HG03432 (cell line): Measurements from ENCODE around the gene KIF12.

ENCODE experiments used
- ATAC-seq: cut with Tn5 transposase; IDR thresholded peaks from one replicate; pipeline ENCODE4 v1.9.1; 2021; ENCODE audit warnings: mild to moderate bottlenecking, moderate library complexity; ENCODE audit not compliant: unreplicated experiment

Gene KIF12

GRCh38 chr9:114070188-114071103 is 28.6 kb downstream of the KIF12 start:
- ATAC-seq = no peak

GRCh38 chr9:114069476-114070187 is 29.5 kb downstream of the KIF12 start:
- no peak for ATAC-seq

- no peak for ATAC-seq
Measured at GRCh38 chr9:114065304-114065703, 33.8 kb downstream of the KIF12 start.

- no peak for ATAC-seq
Measured at GRCh38 chr9:114061830-114062474, 37.1 kb downstream of the KIF12 start.

- no peak for ATAC-seq
Measured at GRCh38 chr9:114061292-114061691, 37.8 kb downstream of the KIF12 start.

GRCh38 chr9:114060711-114061110 is 38.4 kb downstream of the KIF12 start:
- no peak for ATAC-seq

- no peak for ATAC-seq
Measured at GRCh38 chr9:114060070-114060469, 39.0 kb downstream of the KIF12 start.

GRCh38 chr9:114059047-114059803 is 39.9 kb downstream of the KIF12 start:
- no peak for ATAC-seq

GRCh38 chr9:114058688-114059046 is 40.4 kb downstream of the KIF12 start:
- ATAC-seq = no peak

- ATAC-seq = no peak
Measured at GRCh38 chr9:114057161-114057885, 41.8 kb downstream of the KIF12 start.

- no peak for ATAC-seq
Measured at GRCh38 chr9:114056527-114056926, 42.6 kb downstream of the KIF12 start.

GRCh38 chr9:114055894-114056293 is 43.2 kb downstream of the KIF12 start:
- no peak for ATAC-seq

GRCh38 chr9:114055061-114055460 is 44.0 kb downstream of the KIF12 start:
- ATAC-seq = no peak

GRCh38 chr9:114054191-114054690 is 44.9 kb downstream of the KIF12 start:
- ATAC-seq = no peak

GRCh38 chr9:114053246-114054005 is 45.7 kb downstream of the KIF12 start:
- ATAC-seq = no peak

GRCh38 chr9:114051706-114052105 is 47.4 kb downstream of the KIF12 start:
- ATAC-seq = no peak

GRCh38 chr9:114051281-114051680 is 47.8 kb downstream of the KIF12 start:
- no peak for ATAC-seq

GRCh38 chr9:114050646-114051045 is 48.4 kb downstream of the KIF12 start:
- no peak for ATAC-seq

- ATAC-seq = no peak
Measured at GRCh38 chr9:114050226-114050568, 48.9 kb downstream of the KIF12 start.
